GM21529 (cell line): Measurements from ENCODE around the gene FMN1.
"Not testable (repeated sequence)": the region's sequence is repeated elsewhere in the genome, so short reads cannot be mapped to it uniquely, and the experiment has no call there.

Experiments
- ATAC-seq: cut with Tn5 transposase; IDR thresholded peaks from one replicate; pipeline ENCODE4 v1.9.1; 2021; ENCODE audit not compliant: unreplicated experiment

The FMN1 gene

GRCh38 chr15:33098094-33099058 is 96.1 kb downstream of the FMN1 start:
- ATAC-seq: no peak

GRCh38 chr15:33096134-33096533 is 98.4 kb downstream of the FMN1 start:
- ATAC-seq: no peak

- ATAC-seq: no peak
Measured at GRCh38 chr15:33095641-33096040, 98.9 kb downstream of the FMN1 start.

- ATAC-seq: no peak
Measured at GRCh38 chr15:33094336-33094735, 100.2 kb downstream of the FMN1 start.

- ATAC-seq: no peak
Measured at GRCh38 chr15:33093222-33093621, 101.3 kb downstream of the FMN1 start.

- no peak for ATAC-seq
Measured at GRCh38 chr15:33091983-33092693, 102.4 kb downstream of the FMN1 start.

GRCh38 chr15:33089878-33090757 is 104.4 kb downstream of the FMN1 start:
- no peak for ATAC-seq

GRCh38 chr15:33089165-33089877 is 105.2 kb downstream of the FMN1 start:
- ATAC-seq: no peak

- no peak for ATAC-seq
Measured at GRCh38 chr15:33086500-33087121, 107.9 kb downstream of the FMN1 start.

- ATAC-seq: no peak
Measured at GRCh38 chr15:33084661-33085060, 109.9 kb downstream of the FMN1 start.

GRCh38 chr15:33083232-33084081 is 111.1 kb downstream of the FMN1 start:
- no peak for ATAC-seq

- ATAC-seq: no peak
Measured at GRCh38 chr15:33080006-33080405, 114.5 kb downstream of the FMN1 start.

- ATAC-seq: no peak
Measured at GRCh38 chr15:33078607-33079006, 115.9 kb downstream of the FMN1 start.

- no peak for ATAC-seq
Measured at GRCh38 chr15:33076937-33077336, 117.6 kb downstream of the FMN1 start.

- no peak for ATAC-seq
Measured at GRCh38 chr15:33074942-33075341, 119.6 kb downstream of the FMN1 start.

GRCh38 chr15:33074212-33074611 is 120.3 kb downstream of the FMN1 start:
- no peak for ATAC-seq

GRCh38 chr15:33071451-33071850 is 123.1 kb downstream of the FMN1 start:
- no peak for ATAC-seq

GRCh38 chr15:33069903-33070302 is 124.6 kb downstream of the FMN1 start:
- not testable (repeated sequence) for ATAC-seq

- ATAC-seq: no peak
Measured at GRCh38 chr15:33069161-33069560, 125.4 kb downstream of the FMN1 start.
